IMR-90 (cell line): ENCODE results near the gene DNAH8. TPM values are rescaled to one million over a fixed set of nuclear protein-coding genes. Genes with fewer than 3 reads are reported as not detected.

Experiments used
- ATAC-seq: fragments of 200-7000 bp; cut with Tn5 transposase; 2 replicates; pipeline ENCODE4 v1.9.1; 2020; ENCODE audit warnings: low read depth, mild to moderate bottlenecking, moderate library complexity
- BruUV-seq: library from RNA; stranded (reverse); fragments of 400-500 nt; replicated peaks from 2 replicates; lab custom pipeline; 2021; lab: Mats Ljungman, UMichigan
- CTCF ChIA-PET: fragments of 300-600 bp; formaldehyde crosslinking; extraction: SDS; loops from one replicate; lab custom pipeline; 2021; ENCODE audit warnings: antibody characterized with exemption; lab: Yijun Ruan, JAX
- POLR2A ChIA-PET: fragments of 300-600 bp; sonication (Branson Sonifier 250); formaldehyde crosslinking; loops from one replicate; lab custom pipeline; 2022; ENCODE audit warnings: antibody characterized with exemption; ENCODE audit not compliant: unreplicated experiment; lab: Charles Lee
- DNase-seq: peaks from one replicate; pipeline ENCODE4 v3.0.0; 2013
- H2AFZ ChIP-seq: replicated peaks from 2 replicates; pipeline ENCODE3; 2013; ENCODE audit warnings: low read length, mild to moderate bottlenecking; ENCODE audit not compliant: poor library complexity
- H2AK5ac ChIP-seq: 2 replicates; pipeline ENCODE4 v1.6.1; 2013; ENCODE audit warnings: low read depth, low read length, inconsistent platforms
- H2AK9ac ChIP-seq: replicated peaks from 2 replicates; pipeline ENCODE3; 2013; ENCODE audit warnings: mild to moderate bottlenecking, low read depth, low read length, moderate library complexity; ENCODE audit not compliant: poor library complexity
- H2BK120ac ChIP-seq: 2 replicates; pipeline ENCODE4 v1.6.1; 2013; ENCODE audit warnings: low read depth, low read length, inconsistent platforms
- H2BK15ac ChIP-seq: 3 replicates; pipeline ENCODE4 v1.6.1; 2013; ENCODE audit warnings: low read depth, low read length, inconsistent platforms
- H2BK20ac ChIP-seq: 2 replicates; pipeline ENCODE4 v1.6.1; 2013; ENCODE audit warnings: low read depth, mild to moderate bottlenecking, inconsistent platforms, low read length, moderate library complexity
- H2BK5ac ChIP-seq: 2 replicates; pipeline ENCODE4 v1.6.1; 2013; ENCODE audit warnings: mild to moderate bottlenecking, low read depth, low read length, inconsistent platforms; ENCODE audit not compliant: poor library complexity, severe bottlenecking
- H3K14ac ChIP-seq: replicated peaks from 2 replicates; pipeline ENCODE4 v1.6.1; 2013; ENCODE audit warnings: low read depth, low read length, inconsistent platforms
- H3K18ac ChIP-seq: 2 replicates; pipeline ENCODE4 v1.6.1; 2013; ENCODE audit warnings: low read depth, low read length, control low read depth
- H3K23ac ChIP-seq: 2 replicates; pipeline ENCODE4 v1.6.1; 2013; ENCODE audit warnings: low read depth, low read length, inconsistent platforms
- H3K27ac ChIP-seq: 2 replicates; pipeline ENCODE4 v1.5.1; 2013; ENCODE audit warnings: mild to moderate bottlenecking, control low read depth, low read length; ENCODE audit not compliant: insufficient read depth
- H3K27me3 ChIP-seq: 2 replicates; pipeline ENCODE4 v1.6.1; 2013; ENCODE audit warnings: low read length; ENCODE audit not compliant: control insufficient read depth, insufficient read depth
- H3K36me3 ChIP-seq: 2 replicates; pipeline ENCODE4 v1.6.1; 2013; ENCODE audit warnings: low read length, mixed read lengths; ENCODE audit not compliant: control insufficient read depth, insufficient read depth
- H3K4ac ChIP-seq: 2 replicates; pipeline ENCODE4 v1.6.1; 2013; ENCODE audit warnings: low read depth, low read length, inconsistent platforms
- H3K4me1 ChIP-seq: 2 replicates; pipeline ENCODE4 v1.6.1; 2013; ENCODE audit warnings: low read length, mixed read lengths; ENCODE audit not compliant: control insufficient read depth, insufficient read depth
- H3K4me2 ChIP-seq: 2 replicates; pipeline ENCODE4 v1.6.1; 2013; ENCODE audit warnings: low read depth, mild to moderate bottlenecking, control low read depth, low read length, moderate library complexity
- H3K4me3 ChIP-seq: 2 replicates; pipeline ENCODE4 v1.5.1; 2013; ENCODE audit warnings: low read depth, mild to moderate bottlenecking, control low read depth, low read length, moderate library complexity; ENCODE audit not compliant: insufficient read depth
- H3K56ac ChIP-seq: 2 replicates; pipeline ENCODE4 v1.6.1; 2013; ENCODE audit warnings: low read length, inconsistent platforms; ENCODE audit not compliant: insufficient read depth; ENCODE audit errors: extremely low read depth
- H3K79me1 ChIP-seq, 2 experiments: 2 replicates each; pipeline ENCODE4 v1.6.1; 2013; ENCODE audit warnings: low read length in 2 of 2, inconsistent platforms in 1 of 2, low read depth in 1 of 2
- H3K9ac ChIP-seq: 2 replicates; pipeline ENCODE4 v1.6.1; 2013; ENCODE audit warnings: low read depth, low read length, control low read depth
- H3K9me1 ChIP-seq: 2 replicates; pipeline ENCODE4 v1.6.1; 2013; ENCODE audit warnings: low read length, inconsistent platforms; ENCODE audit not compliant: insufficient read depth
- H3K9me3 ChIP-seq: 2 replicates; pipeline ENCODE4 v1.6.1; 2013; ENCODE audit warnings: low read length; ENCODE audit not compliant: control insufficient read depth, insufficient read depth
- H4K20me1 ChIP-seq: 2 replicates; pipeline ENCODE4 v1.6.1; 2013; ENCODE audit warnings: low read length, inconsistent platforms; ENCODE audit not compliant: insufficient read depth
- H4K5ac ChIP-seq: 2 replicates; pipeline ENCODE4 v1.6.1; 2013; ENCODE audit warnings: mild to moderate bottlenecking, low read depth, low read length, control low read depth
- H4K8ac ChIP-seq, 2 experiments: 2 replicates each; pipeline ENCODE4 v1.6.1; 2013; ENCODE audit warnings: low read depth in 2 of 2, low read length in 2 of 2, control low read depth in 1 of 2, inconsistent platforms in 1 of 2
- H4K91ac ChIP-seq: 2 replicates; pipeline ENCODE4 v1.6.1; 2013; ENCODE audit warnings: low read depth, low read length, inconsistent platforms; ENCODE audit not compliant: insufficient read depth
- BHLHE40 ChIP-seq: fragments of 150-350 bp; IDR thresholded peaks from 2 replicates; pipeline ENCODE4 v1.6.1; 2016; ENCODE audit warnings: mild to moderate bottlenecking, low read depth, low read length
- CHD1 ChIP-seq: IDR thresholded peaks from 2 replicates; pipeline ENCODE4 v1.6.1; 2012; ENCODE audit warnings: low read depth, low read length, improper control_type of control experiment
- CTCF ChIP-seq: conservative IDR thresholded peaks from 2 replicates; pipeline ENCODE4 v1.5.1; 2012; ENCODE audit warnings: mild to moderate bottlenecking, low read depth, low read length, improper control_type of control experiment
- ELK1 ChIP-seq: fragments of 150-350 bp; IDR thresholded peaks from 2 replicates; pipeline ENCODE4 v1.6.1; 2016; ENCODE audit warnings: low read depth, mild to moderate bottlenecking, low read length, moderate library complexity, borderline replicate concordance
- FOS ChIP-seq: fragments of 150-350 bp; IDR thresholded peaks from 2 replicates; pipeline ENCODE4 v1.6.1; 2016; ENCODE audit warnings: low read depth, low read length
- MAFK ChIP-seq: IDR thresholded peaks from 2 replicates; pipeline ENCODE4 v1.6.1; 2012; ENCODE audit warnings: low read depth, low read length, improper control_type of control experiment
- MAZ ChIP-seq: IDR thresholded peaks from 2 replicates; pipeline ENCODE4 v1.6.1; 2012; ENCODE audit warnings: low read depth, mild to moderate bottlenecking, low read length, improper control_type of control experiment, moderate library complexity, borderline replicate concordance
- MXI1 ChIP-seq: IDR thresholded peaks from 2 replicates; pipeline ENCODE4 v1.6.1; 2012; ENCODE audit warnings: low read depth, mild to moderate bottlenecking, low read length, moderate library complexity, borderline replicate concordance
- NFE2L2 ChIP-seq: fragments of 150-350 bp; IDR thresholded peaks from 2 replicates; pipeline ENCODE4 v1.6.1; 2016; ENCODE audit warnings: low read depth, mild to moderate bottlenecking, low read length
- POLR2A ChIP-seq: IDR thresholded peaks from 2 replicates; pipeline ENCODE4 v1.6.1; 2012; ENCODE audit warnings: mild to moderate bottlenecking, low read depth, low read length
- RCOR1 ChIP-seq: IDR thresholded peaks from 2 replicates; pipeline ENCODE4 v1.6.1; 2012; ENCODE audit warnings: mild to moderate bottlenecking, low read length, improper control_type of control experiment; ENCODE audit not compliant: insufficient replicate concordance
- RFX5 ChIP-seq: IDR thresholded peaks from 2 replicates; pipeline ENCODE4 v1.8.0; 2012; ENCODE audit warnings: low read depth, mild to moderate bottlenecking, low read length, moderate library complexity
- USF2 ChIP-seq: fragments of 150-350 bp; IDR thresholded peaks from 2 replicates; pipeline ENCODE4 v1.6.1; 2017; ENCODE audit warnings: mild to moderate bottlenecking, antibody characterized with exemption, low read length, low read depth
- WGBS, 2 experiments: methylation state at CpG; one replicate each; pipeline versions ENCODE4 v1.1.5 to v1.1.7; 2013; ENCODE audit warnings: missing lambda C conversion rate in 2 of 2; ENCODE audit not compliant: insufficient read length in 1 of 2; ENCODE audit errors: extremely low coverage in 2 of 2; 5-methylcytosine and 5-hydroxymethylcytosine counted together
- dilution Hi-C: fragments of 300-500 bp; cut with HindIII; formaldehyde crosslinking; loops from one replicate; pipeline ENCODE4 v1.14.3; 2018; ENCODE audit warnings: low sequenced_read_pairs; ENCODE audit not compliant: unreplicated experiment
- in situ Hi-C: fragments of 300-500 bp; cut with MboI; formaldehyde crosslinking; loops from 3 replicates; pipeline ENCODE4 v1.14.3; 2019; ENCODE audit warnings: low sequenced_read_pairs, inconsistent platforms, mixed read lengths
- intact Hi-C: fragments of 100-400 bp; cut with micrococcal nuclease; formaldehyde crosslinking; loops from 2 replicates; pipeline ENCODE4 v1.10.0; 2022
- polyA plus RNA-seq, 3 experiments: library from polyadenylated mRNA; depleted of rRNA; stranded (reverse); fragments of >200 nt; gene quantifications; 2 replicates each; pipeline ENCODE4 v1.2.3, GENCODE V29; 2012; ENCODE audit warnings: low replicate concordance in 1 of 3
- total RNA-seq: library from RNA; depleted of rRNA; stranded (reverse); fragments of >200 nt; gene quantifications from 2 replicates; pipeline ENCODE4 v1.2.3, GENCODE V29; 2012

DNAH8 gene
- total and polyA plus RNA-seq, 2 of the 4 experiments (the other 2 are of a cell fraction): not detected

- H4K5ac ChIP-seq: no peak overlapping the region
- no peak overlapping the region for H2BK120ac ChIP-seq
- H3K4ac ChIP-seq: no peak overlapping the region
- no peak overlapping the region for H3K4me3 ChIP-seq
- no peaks in the 10 kb centered on the region for H4K20me1 ChIP-seq
- TF ChIP-seq MXI1 (no peak), MAFK (no peak), RFX5 (no peak), CHD1 (no peak), RCOR1 (no peak), FOS (no peak), USF2 (no peak), POLR2A (no peak), CTCF (no peak), MAZ (no peak), NFE2L2 (no peak), BHLHE40 (no peak), ELK1 (no peak)
- H3K36me3 ChIP-seq: no peaks in the 10 kb centered on the region
- H2BK5ac ChIP-seq: no peak overlapping the region
- in situ Hi-C loops: no loop called here
- no peak overlapping the region for H2BK20ac ChIP-seq
- no TSS peak for BruUV-seq
- H3K4me2 ChIP-seq: no peak overlapping the region
- H3K56ac ChIP-seq: no peak overlapping the region
- dilution Hi-C loops: no loop called here
- H4K8ac ChIP-seq: no peak overlapping the region
- DNase-seq: no peak
- ChIA-PET POLR2A (no interaction called here), CTCF (no interaction called here)
- no peak overlapping the region for H3K18ac ChIP-seq
- no peak overlapping the region for H3K23ac ChIP-seq
- no peak for ATAC-seq
- no peak overlapping the region for H2AFZ ChIP-seq
- no peak overlapping the region for H2BK15ac ChIP-seq
- peaks cover 5% of the 10 kb centered on the region for H3K27me3 ChIP-seq
- no peak overlapping the region for H3K14ac ChIP-seq
- WGBS, 2 experiments: no CpG with 5 or more reads among the region's 2 CpGs
- intact Hi-C loops: no loop called here
- no peaks in the 10 kb centered on the region for H3K9me1 ChIP-seq
- no peak overlapping the region for H3K9ac ChIP-seq
- no peak overlapping the region for H3K27ac ChIP-seq
- H2AK5ac ChIP-seq: no peak overlapping the region
- H2AK9ac ChIP-seq: no peak overlapping the region
- no peak overlapping the region for H4K91ac ChIP-seq
- H3K79me1 ChIP-seq: no peaks in the 10 kb centered on the region
- no peaks in the 10 kb centered on the region for H3K4me1 ChIP-seq
- no peaks in the 10 kb centered on the region for H3K9me3 ChIP-seq
Observed at GRCh38 chr6:38799529-38800184, 84.5 kb downstream of the DNAH8 start.
